ENCODE results near the gene PPIL6.

Gene PPIL6

GRCh38 chr6:109360791-109361190 is 79.6 kb downstream of the PPIL6 start:
- DNase-seq, result no peak

- no peak for DNase-seq
Observed at GRCh38 chr6:109360281-109360680, 80.1 kb downstream of the PPIL6 start.

- DNase-seq, result no peak
Observed at GRCh38 chr6:109359248-109359647, 81.2 kb downstream of the PPIL6 start.

GRCh38 chr6:109358204-109358603 is 82.2 kb downstream of the PPIL6 start:
- no peak for DNase-seq

GRCh38 chr6:109356237-109356636 is 84.2 kb downstream of the PPIL6 start:
- no peak for DNase-seq

DNA sequence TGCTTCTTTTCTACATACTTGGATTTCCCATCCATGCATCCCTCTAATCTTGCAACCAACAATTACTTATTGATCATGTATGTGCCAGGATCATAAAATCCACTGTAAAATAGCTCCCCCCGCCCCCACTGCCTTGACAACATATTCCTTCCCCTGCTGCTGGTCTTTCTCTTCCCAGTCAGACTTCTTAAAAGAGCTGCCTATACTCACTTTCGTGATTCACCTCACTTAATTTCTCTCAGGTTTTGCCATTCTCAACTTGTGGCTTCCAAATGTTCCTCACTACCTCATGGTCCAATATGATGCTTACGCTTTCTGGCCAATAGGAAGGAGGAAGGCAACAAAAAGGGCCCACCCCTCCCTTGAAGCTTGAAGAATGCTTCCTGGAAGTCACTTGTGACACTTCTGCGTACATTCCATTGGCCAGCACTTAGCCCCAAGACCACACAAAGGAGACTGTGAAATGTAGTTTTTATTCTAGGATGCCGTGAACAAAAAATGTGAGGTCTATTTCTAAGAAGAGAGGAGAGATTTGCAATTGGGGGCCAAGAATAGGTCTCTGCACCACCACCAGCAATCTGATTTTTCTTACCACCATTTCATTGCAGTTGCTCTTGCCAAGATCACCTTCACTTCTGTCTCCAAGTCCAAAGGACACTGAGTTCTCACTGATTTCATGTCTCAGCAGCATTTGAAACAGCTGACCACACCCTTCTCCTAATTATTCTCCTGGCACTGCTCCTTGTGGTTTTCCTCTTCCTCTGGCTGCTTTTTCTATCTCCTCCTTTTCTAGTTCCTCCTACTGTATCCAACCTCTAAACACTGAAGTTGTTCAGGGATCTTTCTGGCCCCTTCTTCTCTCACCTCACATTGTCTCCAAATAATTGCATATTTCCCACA is 88.9 kb downstream of the PPIL6 start:
- no peak for DNase-seq

DNA sequence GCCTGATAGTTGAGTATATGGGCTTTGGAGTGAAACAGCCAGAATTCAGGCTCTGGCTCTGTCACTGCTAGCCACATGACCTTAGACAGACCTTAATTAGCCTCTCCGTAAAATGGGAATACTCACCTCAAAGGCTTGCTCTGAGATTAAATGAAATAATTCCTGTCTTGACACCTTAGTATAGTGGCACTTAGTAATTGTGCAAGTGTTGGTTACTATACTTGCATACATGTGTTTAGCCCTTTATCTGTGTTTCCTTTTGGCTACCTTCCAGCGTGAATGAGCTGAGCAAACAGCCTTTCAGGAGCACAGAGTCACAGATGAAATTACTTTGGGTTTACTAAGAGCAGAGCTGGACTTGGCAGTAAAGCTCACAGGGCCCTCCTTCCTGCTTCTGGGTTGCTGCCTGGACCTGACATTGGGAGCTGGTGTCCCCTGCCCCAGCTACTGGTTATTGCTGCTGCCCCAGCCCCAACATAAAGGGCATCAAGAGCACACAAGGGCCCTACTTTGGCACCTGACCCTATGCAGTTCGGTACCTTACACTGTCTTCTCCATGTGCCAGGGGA is 90.9 kb downstream of the PPIL6 start:
- DNase-seq, result no peak

DNA sequence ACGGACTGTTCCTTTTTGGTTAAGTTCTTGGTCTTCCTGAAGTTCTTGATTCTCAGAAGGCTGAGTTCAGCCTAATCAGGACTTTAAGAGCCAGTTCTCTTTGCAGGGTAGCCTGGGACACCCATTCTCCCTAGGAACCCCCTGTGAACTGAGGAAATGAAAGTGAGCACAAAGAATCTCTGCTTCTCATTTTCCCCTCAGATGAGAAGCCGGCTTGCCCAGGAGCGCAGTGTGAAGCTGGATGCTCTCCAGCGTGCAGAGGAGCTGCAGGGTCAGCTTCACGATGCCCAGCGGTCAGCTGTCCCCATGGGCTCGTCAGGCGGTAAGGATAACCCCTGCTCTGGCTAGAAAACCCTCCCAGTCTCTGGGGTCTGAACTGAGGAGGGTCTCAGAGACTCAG is 92.2 kb downstream of the PPIL6 start:
- DNase-seq, result no peak

GRCh38 chr6:109347779-109348178 is 92.6 kb downstream of the PPIL6 start:
- no peak for DNase-seq

DNA sequence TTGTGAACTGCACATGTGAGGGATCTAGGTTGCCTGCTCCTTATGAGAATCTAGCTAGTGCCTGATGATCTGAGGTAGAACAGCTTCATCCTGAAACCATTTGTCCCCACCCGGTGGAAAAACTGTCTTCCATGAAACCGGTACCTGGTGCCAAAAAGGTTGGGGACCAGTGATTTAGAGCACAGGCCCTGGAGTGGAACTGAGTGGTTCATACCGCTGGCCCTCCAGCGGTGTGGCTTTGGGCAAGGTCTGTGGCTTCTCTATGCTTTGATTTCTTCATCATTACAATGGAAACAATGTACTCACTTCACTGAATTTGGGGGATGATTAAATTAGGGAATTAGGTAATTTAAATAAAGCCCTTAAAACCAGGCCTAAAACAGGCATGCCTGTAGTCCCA is 94.4 kb downstream of the PPIL6 start:
- DNase-seq, result no peak

- no peak for DNase-seq
Observed at GRCh38 chr6:109344226-109344625, 96.2 kb downstream of the PPIL6 start.

DNA sequence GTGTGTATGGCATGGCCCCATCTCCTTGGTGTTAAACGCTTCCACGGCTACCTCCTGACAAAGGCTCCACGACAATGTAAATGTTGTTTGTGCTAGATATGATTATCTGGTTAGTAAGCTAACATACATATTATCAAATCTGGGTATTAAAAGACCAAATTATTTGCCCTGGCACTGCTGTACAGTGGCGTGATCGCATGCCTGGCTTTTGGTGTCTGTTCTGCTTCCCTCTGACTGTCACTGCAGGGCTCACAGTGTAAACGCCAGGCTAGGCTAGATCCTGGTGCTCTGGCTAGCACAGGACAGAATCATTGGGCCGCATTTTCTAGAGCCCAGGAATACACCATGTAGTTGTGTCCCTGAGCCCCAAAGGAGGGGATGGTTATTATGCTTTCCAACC is 96.9 kb downstream of the PPIL6 start:
- DNase-seq, result no peak

GRCh38 chr6:109342911-109343310 is 97.5 kb downstream of the PPIL6 start:
- no peak for DNase-seq

DNA sequence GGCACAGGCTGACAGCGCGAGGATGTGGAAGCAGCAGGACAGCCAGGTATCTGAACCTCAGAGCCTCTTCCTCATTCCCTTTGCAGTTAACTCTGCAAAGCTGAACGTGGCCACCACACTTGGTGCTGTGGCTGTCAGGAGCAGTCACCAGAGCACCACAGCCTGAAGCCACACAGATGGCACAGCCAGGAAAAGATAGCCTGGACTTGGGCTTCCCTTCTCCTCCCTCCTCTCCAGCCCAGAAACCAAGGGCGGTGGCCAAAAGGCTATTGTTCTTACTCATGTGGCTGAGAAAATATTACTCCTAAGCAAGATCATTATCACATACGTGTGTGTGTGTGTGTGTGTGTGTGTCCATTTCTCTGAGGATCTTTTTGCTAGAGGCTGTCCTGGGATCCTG is 97.9 kb downstream of the PPIL6 start:
- no peak for DNase-seq

GRCh38 chr6:109340811-109341210 is 99.6 kb downstream of the PPIL6 start:
- DNase-seq, result no peak
